GM21360 (cell line): Measurements from ENCODE around the gene SLITRK3.
A peak's percentile ranks its signal among the peaks of the same experiment; 100 is the strongest.
"Not testable (repeated sequence)": the region's sequence is repeated elsewhere in the genome, so short reads cannot be mapped to it uniquely, and the experiment has no call there.

ENCODE experiments used
- ATAC-seq: cut with Tn5 transposase; IDR thresholded peaks from one replicate; pipeline ENCODE4 v1.9.1; 2021; ENCODE audit warnings: mild to moderate bottlenecking, moderate library complexity; ENCODE audit not compliant: unreplicated experiment

Gene SLITRK3

GRCh38 chr3:165193366-165194254, 2.6 kb downstream of the SLITRK3 start:
- no peak for ATAC-seq

DNA sequence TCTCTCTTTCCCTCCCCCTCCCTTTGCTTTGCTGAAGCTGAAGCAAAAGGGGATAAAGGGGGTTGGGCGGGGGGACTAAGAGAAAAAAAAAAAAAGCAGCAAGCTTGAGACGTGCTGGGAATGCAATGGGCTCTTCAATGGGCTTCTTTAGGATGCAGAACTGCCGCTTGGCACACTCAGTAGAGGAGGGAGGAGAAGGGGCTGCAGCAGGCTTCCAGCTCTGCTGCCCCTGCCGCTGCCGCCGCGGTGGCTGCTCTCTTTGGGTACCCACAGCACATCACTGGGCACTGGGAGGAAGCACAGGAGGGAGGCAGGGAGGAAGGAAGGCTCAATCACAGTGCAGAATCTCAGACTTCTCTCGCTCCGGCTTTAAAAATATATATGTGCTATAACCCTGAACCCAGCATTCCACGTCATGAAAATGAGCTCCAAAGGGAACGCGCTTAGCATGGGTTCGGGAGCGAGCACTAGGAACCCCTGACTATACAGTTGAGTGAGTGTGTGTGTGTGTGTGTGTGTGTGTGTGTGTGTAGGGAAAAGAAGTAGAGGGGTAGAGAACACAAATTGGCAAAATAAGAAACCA, 3.5 kb downstream of the SLITRK3 start:
- no peak for ATAC-seq

DNA sequence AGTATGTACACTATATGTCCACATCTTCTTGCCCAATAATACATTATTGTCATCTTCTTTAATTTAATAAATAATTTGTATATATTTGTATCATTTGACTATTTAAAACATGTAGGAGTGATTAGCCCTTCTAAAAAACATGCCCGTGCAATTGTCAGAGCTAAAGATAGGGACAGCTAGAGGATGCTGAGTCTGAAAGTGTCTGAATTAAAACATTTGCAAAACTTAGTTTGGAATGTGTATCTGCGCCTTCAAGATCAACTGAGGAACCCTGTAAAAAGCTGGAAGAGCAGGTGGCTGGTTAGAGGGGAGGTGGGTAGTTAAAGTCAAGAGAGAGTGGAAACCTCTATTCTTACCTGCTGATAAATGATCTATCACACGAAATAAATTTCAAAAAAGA, 4.7 kb downstream of the SLITRK3 start:
- no peak for ATAC-seq

DNA sequence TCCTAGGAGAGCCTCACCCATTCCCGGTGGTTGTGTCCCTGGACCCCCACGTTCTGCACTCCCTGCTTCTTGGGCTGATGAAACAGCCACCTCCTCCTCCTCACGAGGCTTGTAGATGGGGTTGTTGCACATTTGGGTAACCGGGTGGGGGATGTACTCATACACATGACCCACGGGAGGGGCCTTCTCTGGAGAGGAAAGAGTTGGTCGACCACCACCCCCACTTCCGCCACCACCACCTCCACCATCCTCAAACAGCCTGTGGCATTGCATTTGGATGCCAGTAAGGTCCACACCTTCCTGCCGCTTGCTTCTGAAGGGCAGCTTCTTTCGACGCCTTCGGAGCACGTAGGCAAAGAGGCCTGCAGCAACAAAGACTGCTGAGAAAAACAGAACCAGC, 7.7 kb downstream of the SLITRK3 start:
- no peak for ATAC-seq

GRCh38 chr3:165185707-165186327, 10.4 kb downstream of the SLITRK3 start:
- ATAC-seq, result peak; percentile 98

GRCh38 chr3:165181556-165181955, 14.6 kb downstream of the SLITRK3 start:
- no peak for ATAC-seq

DNA sequence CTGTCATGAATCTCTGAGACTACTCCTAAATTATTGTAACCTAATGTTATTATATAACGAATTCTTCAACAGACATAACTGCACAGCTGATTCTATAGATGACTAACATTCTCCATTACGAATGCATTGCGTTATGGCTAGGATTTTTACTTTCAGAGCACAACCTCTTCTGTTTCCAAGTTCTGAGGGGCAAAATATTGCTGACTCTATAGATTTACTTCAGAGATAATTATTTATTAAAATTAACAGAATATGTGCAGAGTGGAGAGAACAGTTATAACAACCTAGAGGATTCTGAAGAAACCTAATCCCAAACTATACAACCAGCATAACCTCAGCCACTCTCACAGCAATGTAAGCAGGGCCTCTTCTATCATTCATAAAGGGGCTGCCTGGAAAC, 25.9 kb downstream of the SLITRK3 start:
- no peak for ATAC-seq

DNA sequence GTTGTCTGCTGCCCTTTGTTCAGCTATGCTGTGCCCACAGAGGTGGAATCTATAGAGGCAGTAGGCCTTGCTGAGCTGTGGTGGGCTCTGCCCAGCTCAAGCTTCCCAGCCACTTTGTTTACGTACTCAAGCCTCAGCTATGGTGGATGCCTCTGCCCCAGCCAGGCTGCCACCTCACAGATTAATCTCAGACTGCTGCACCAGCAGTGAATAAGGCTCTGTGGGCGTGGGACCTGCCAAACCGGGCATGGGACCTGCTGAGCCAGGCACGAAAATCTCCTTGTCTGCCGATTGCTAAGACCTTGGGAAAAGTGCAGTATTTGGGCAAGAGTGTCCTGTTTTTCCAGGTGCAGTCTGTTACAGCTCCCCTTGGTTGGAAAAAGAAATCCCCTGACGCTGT, 26.8 kb downstream of the SLITRK3 start:
- no peak for ATAC-seq

DNA sequence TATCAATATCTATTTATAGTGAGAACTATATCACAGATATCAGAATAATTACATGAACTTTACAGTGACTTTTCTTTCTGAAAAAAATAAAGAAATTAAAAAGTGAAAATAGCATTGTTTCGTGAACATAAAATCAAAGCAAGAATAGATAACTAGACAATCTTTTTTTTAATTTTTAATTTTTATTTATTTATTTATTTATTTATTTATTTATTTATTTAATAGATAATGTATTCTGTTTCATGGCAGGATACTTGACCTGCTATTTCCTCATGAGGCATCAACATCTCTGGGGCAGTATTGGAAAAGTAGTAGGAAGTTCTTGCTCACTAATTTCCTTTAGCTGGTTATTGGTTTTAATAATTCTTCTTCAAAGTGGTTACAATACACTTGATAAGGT, 33.3 kb downstream of the SLITRK3 start:
- no peak for ATAC-seq

GRCh38 chr3:165159760-165160421, 36.3 kb downstream of the SLITRK3 start:
- ATAC-seq, result no peak

DNA sequence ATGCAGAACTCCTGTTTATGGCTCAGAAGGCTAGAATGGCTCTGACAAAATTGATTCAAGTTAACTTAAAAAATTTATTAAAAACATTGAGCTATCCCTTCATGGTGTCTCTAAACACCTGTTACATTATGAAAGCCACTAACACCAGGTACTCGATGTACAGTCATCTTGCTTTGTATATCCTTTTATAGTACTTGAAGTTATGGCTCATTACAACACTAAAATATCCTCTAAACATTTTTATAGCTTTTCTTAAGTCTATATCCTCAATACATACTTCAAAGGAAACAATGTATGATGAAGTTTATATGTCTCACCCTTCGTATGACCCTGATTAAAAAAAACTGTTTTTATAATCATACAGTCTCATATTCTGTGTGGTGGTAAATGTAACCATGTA, 38.2 kb downstream of the SLITRK3 start:
- no peak for ATAC-seq

DNA sequence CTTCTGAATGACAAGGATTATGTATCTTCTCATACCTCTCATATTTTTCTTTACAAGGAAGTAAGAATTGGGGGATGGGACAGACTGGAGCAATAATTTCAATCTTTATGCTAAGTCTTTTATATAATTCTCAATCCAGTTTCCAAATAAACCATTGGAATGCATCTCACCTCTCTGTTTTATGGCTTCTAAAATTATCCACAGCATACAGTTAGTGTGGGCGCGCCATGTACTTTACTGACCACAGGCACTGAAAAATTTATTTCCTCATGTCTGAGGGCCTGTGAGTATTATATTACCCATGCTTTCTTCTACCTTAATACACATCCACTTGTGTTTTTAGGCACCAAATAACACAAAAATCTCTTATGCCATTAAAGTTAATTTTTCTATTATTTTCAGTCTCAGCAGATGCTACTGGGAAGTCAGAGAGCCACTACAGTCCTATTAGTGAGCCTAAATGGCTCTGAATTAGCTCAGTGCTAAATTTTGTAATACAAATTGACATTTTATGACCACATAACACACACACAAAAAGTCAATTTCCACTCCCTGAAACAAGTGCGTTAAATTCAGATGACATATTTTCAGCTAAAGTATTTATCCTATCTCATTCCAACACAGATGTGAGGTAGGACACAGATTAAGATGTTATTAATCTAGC, 39.3 kb downstream of the SLITRK3 start:
- no peak for ATAC-seq

- ATAC-seq, result no peak
Observed at GRCh38 chr3:165148876-165149441, 47.2 kb downstream of the SLITRK3 start.

- no peak for ATAC-seq
Observed at GRCh38 chr3:165144271-165144670, 51.9 kb downstream of the SLITRK3 start.

DNA sequence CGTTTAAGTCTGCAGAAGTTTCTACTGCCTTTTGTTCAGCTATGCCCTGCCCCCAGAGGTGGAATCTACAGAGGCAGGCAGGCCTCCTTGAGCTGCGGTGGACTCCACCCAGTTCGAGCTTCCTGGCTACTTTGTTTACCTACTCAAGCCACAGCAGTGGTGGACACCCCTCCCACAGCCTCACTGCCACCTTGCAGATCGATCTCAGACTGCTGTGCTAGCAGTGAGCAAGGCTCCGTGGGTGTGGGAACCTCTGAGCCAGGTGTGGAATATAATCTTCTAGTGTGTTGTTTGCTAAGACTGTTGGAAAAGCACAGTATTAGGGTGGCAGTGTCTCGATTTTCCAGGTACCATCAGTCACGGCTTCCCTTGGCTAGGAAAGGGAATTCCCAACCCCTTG, 56.3 kb downstream of the SLITRK3 start:
- ATAC-seq, result not testable (repeated sequence)
